ENCODE results near the gene MAPK11.

GRCh38 chr22:50298266-50298637 is 28.1 kb upstream of the MAPK11 start:
- TF ChIP-seq CTCF (IDR thresholded peaks at IDR 0.05) = no peak
- no peak for TF ChIP-seq POLR2A (IDR thresholded peaks at IDR 0.05)

All from esophagus squamous epithelium (tissue), 4 donors.